OCI-LY7 (cell line): Measurements from ENCODE around the gene ZDHHC19.

Experiments used
- CTCF ChIP-seq: fragments of 200-600 bp; sonication (generic); conservative IDR thresholded peaks from 2 replicates; pipeline ENCODE4 v1.5.1; 2014; ENCODE audit warnings: mild to moderate bottlenecking, antibody characterized with exemption, low read length, moderate library complexity, mixed read lengths
- EZH2phosphoT487 ChIP-seq: fragments of 200-600 bp; sonication (generic); IDR thresholded peaks from 2 replicates; pipeline ENCODE4 v1.6.1; 2018; ENCODE audit warnings: low read depth, borderline replicate concordance, mild to moderate bottlenecking, mixed run types, antibody characterized with exemption, low read length, moderate library complexity, mixed read lengths

DNA sequence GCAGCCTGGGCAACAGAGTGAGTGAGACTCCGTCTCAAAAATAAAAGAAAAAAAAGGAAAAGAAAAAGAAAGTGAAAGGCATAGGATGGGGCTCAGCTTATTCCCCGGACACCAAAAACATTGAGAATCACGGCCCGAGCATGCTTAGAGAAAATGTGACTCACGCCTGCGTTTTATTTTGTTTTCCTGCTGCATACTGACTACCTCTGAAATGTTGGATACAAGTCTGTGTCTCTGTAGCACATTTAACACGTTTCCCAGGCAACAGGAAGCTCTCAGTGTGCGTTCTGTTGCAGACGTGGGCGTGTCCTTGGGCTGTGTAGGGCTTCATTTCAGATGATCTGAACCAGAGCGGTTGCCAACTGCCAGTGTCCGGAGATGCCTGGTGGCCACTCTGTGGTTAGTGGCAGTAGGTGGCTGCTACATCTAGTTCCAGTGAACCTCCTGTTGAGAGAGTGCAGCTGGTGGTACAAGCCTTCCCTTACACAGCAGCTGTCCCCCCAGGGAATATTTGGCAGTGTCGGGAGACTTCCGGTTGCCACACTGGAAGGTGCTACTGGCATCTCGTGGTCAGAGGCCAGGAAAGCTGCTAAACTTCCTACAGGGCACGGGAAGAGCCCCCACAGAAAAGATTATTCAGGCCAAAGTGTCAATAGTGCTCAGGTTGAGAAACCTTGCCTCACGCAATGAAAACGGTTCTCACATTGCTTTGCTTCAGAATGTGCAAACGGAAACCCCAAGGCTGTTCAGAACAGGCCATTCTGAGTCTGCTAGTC, 8.2 kb upstream of the ZDHHC19 start:
- TF ChIP-seq CTCF (no peak), EZH2phosphoT487 (no peak)
